ENCODE measurements around the gene PCGF1. TPM values are rescaled to one million over a fixed set of nuclear protein-coding genes. Genes with fewer than 3 reads are reported as not detected.

Gene PCGF1
- total and polyA plus RNA-seq, 2 of the 8 experiments (the other 6 are each of a cell fraction or from before 2014, with no cell fraction given): 10.0 to 23.7 TPM

DNA sequence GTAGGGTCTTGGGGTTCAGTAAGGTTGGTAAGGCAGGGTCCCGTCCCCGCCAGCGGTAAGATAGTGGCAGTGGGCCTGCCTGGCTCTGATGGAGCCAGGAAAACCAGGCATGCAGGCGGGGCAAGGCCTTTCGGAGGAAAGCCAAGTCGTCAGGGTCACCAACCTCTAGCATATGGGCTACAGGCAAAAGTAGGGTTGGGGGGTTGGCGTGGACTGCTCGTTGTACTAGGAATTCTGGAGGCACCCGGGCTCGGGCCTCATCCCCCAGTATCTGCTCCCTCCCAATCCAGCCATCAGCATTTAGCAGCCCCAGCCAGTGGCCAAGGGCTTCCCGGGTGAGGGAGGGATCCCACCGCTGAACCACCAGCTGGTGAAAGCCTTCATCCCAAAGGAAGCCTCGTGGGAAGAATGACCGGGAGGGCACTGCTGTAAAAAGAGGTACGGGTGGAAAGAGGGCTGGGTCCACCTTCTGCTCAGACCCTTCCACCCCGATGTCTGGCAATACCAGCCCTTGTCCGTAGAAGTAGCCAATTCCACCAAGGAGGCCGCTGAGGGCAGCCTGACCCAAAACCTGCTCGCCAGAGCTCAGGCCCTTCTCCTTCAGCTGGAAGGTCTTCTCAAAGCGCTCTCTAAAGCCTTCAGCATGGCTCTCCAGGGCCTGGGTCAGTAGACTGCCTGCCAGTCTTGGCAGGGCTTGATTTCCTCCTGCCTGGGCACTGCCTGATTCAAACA, 45.3 kb downstream of the PCGF1 start:
- Histone ChIP-seq H4K91ac (replicated peaks; ENCODE audit: insufficient read length, low read length) (no peak overlapping the region), H2BK20ac (ENCODE audit: low read length) (no peak overlapping the region), H3K79me1 (ENCODE audit: low read depth, low read length) (no peaks in the 10 kb centered on the region; the same call in none of the 2 replicates), H2BK120ac (replicated peaks; ENCODE audit: low read depth, low read length) (no peak overlapping the region), H3K4me1 (replicated peaks in 1 of 4; ENCODE audit: control insufficient read depth in 3 of 4, insufficient read depth in 4 of 4, low read length in 3 of 4) (peaks cover 0 to 2% (median 0%) of the 10 kb centered on the region in 4 experiments; a peak in 2 of 7 replicates), H2AK5ac (ENCODE audit: low read depth, low read length) (no peak overlapping the region), H2BK5ac (ENCODE audit: low read depth, low read length) (no peak overlapping the region), H3K4ac (replicated peaks; ENCODE audit: insufficient read length, low read depth, low read length) (no peak overlapping the region), H3K18ac (ENCODE audit: extremely low read depth, low read length) (no peak overlapping the region), H3K23ac (ENCODE audit: insufficient read length) (no peak overlapping the region), H4K8ac (ENCODE audit: extremely low read depth, insufficient read depth, low read length) (no peak overlapping the region; the same call in 1 of the 2 replicates), H3K27me3 (replicated peaks in 1 of 4; ENCODE audit: control insufficient read depth in 3 of 4, extremely low read depth in 1 of 4, insufficient read depth in 3 of 4, low read length in 3 of 4) (no peaks in the 10 kb centered on the region), H3K9ac (replicated peaks in 1 of 4; ENCODE audit: extremely low read depth in 1 of 4, low read depth in 3 of 4, low read length in 3 of 4) (no peak overlapping the region), H3K56ac (replicated peaks; ENCODE audit: insufficient read length, low read depth, low read length) (no peak overlapping the region), H2BK12ac (ENCODE audit: low read depth, low read length) (no peak overlapping the region), H2AFZ (ENCODE audit: low read length) (no peak overlapping the region), H3K9me3 (ENCODE audit: insufficient read depth in 2 of 2, low read depth in 1 of 2, low read length in 1 of 2) (no peaks in the 10 kb centered on the region), H4K20me1 (replicated peaks in 1 of 2; ENCODE audit: control insufficient read depth in 1 of 2, insufficient read depth in 2 of 2, low read length in 2 of 2) (no peaks in the 10 kb centered on the region), H2BK15ac (ENCODE audit: low read length) (no peak overlapping the region), H3K4me3 (ENCODE audit: extremely low read depth in 1 of 4, insufficient read depth in 2 of 4, low read depth in 3 of 4, low read length in 4 of 4) (no peak overlapping the region), H3K79me2 (ENCODE audit: control insufficient read depth in 1 of 2, insufficient read depth in 2 of 2, low read length in 2 of 2) (peaks cover 0 to 10% of the 10 kb centered on the region in 2 experiments; a peak in 1 of 4 replicates), H3K27ac (ENCODE audit: low read depth, low read length) (no peak overlapping the region), H3K14ac (ENCODE audit: insufficient read length) (no peak overlapping the region), H3K4me2 (ENCODE audit: insufficient read depth in 1 of 2, low read depth in 2 of 2, low read length in 2 of 2) (no peak overlapping the region), H3K36me3 (ENCODE audit: control insufficient read depth in 2 of 4, insufficient read depth in 4 of 4, low read length in 3 of 4) (peaks cover 0 to 12% (median 2%) of the 10 kb centered on the region in 4 experiments; a peak in 4 of 8 replicates), H4K5ac (ENCODE audit: insufficient read length, low read depth, low read length) (no peak overlapping the region), H3K23me2 (ENCODE audit: low read depth, low read length) (peaks cover 17% of the 10 kb centered on the region)
- no peak for FAIRE-seq
- ChIA-PET CTCF (ENCODE audit: partially characterized antibody) (interaction anchor here (0.6 to 10.5 kb wide), 17 partner anchors 9 to 337 kb away, joined by 3 to 86 read pairs (median 3); partner anchors contain the start of genes CCDC142, M1AP, MRPL53 and TTC31), POLR2A (ENCODE audit: partially characterized antibody) (interaction anchor here (0.7 to 10.5 kb wide), 8 partner anchors 8 to 36 kb away, joined by 3 to 89 read pairs (median 4); partner anchors contain the start of genes CCDC142, INO80B, MRPL53 and RTKN)
- TF ChIP-seq BRCA1 (IDR thresholded peaks at IDR 0.05; ENCODE audit: low read depth, low read length) (no peak), GABPA (IDR thresholded peaks at IDR 0.05; ENCODE audit: borderline replicate concordance, insufficient read depth, low read length) (no peak), CHD1 (IDR thresholded peaks at IDR 0.05; ENCODE audit: low read depth, low read length) (no peak), NRF1 (IDR thresholded peaks at IDR 0.05; ENCODE audit: low read depth, low read length) (no peak), KDM1A (IDR thresholded peaks at IDR 0.05; ENCODE audit: borderline replicate concordance, low read length) (no peak), JUND (IDR thresholded peaks at IDR 0.05; ENCODE audit: low read length) (no peak), TEAD4 (IDR thresholded peaks at IDR 0.05; ENCODE audit: low read depth, low read length) (no peak)
- TF ChIP-seq, protein P1, sequence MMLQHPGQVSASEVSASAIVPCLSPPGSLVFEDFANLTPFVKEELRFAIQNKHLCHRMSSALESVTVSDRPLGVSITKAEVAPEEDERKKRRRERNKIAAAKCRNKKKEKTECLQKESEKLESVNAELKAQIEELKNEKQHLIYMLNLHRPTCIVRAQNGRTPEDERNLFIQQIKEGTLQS (IDR thresholded peaks at IDR 0.05; ENCODE audit: insufficient read depth, low read depth, low read length): no peak
- WGBS, 2 experiments (ENCODE audit: extremely low coverage in 1 of 2, insufficient coverage in 1 of 2, insufficient read length in 1 of 2, insufficient replicate concordance in 2 of 2, low coverage in 1 of 2, low lambda C conversion rate in 2 of 2, missing lambda C conversion rate in 1 of 2): 93% methylated on average over 19 of the region's 20 CpGs; no CpG with 5 or more reads in 1 of the 2 experiments
- no peak for DNase-seq (ENCODE audit: low read depth in 1 of 2, low spot score in 2 of 2)
